HepG2 (cell line): ENCODE data around the gene RPL36. TPM values are rescaled to one million over a fixed set of nuclear protein-coding genes. Genes with fewer than 3 reads are reported as not detected.

Experiments used
- CBX2 ChIP-seq, 2 experiments: fragments of 200-600 bp in 1 of 2; sonication (generic); formaldehyde crosslinking in 1 of 2; IDR thresholded peaks; 2 replicates each; pipeline versions ENCODE4 v1.7.0 to v1.8.1; 2018 to 2022; ENCODE audit warnings: low read depth in 2 of 2, low read length in 1 of 2, mild to moderate bottlenecking in 1 of 2, missing genetic modification reagents in 1 of 2
- FOXA3 ChIP-seq: IDR thresholded peaks from 2 replicates; pipeline ENCODE4 v1.6.1; 2016; ENCODE audit warnings: missing genetic modification reagents, missing compliant biosample characterization
- GABPB1 ChIP-seq: IDR thresholded peaks from 2 replicates; pipeline ENCODE4 v1.6.1; 2016; ENCODE audit warnings: mild to moderate bottlenecking, missing genetic modification reagents, moderate library complexity, missing compliant biosample characterization
- HOXA7 ChIP-seq: sonication (generic); formaldehyde crosslinking; IDR thresholded peaks from 2 replicates; pipeline ENCODE4 v1.8.1; 2022; ENCODE audit warnings: mild to moderate bottlenecking, missing genetic modification reagents, moderate library complexity
- HOXA9 ChIP-seq: sonication (generic); formaldehyde crosslinking; IDR thresholded peaks from 2 replicates; pipeline ENCODE4 v1.8.1; 2022; ENCODE audit warnings: missing genetic modification reagents, mild to moderate bottlenecking, moderate library complexity, borderline replicate concordance
- MEIS1 ChIP-seq: sonication (generic); formaldehyde crosslinking; IDR thresholded peaks from 2 replicates; pipeline ENCODE4 v1.9.0; 2021; ENCODE audit warnings: mild to moderate bottlenecking, missing genetic modification reagents, moderate library complexity, borderline replicate concordance
- ZNF124 ChIP-seq: sonication (generic); formaldehyde crosslinking; IDR thresholded peaks from 2 replicates; pipeline ENCODE4 v1.4.0; 2020; ENCODE audit warnings: missing genetic modification reagents
- ZNF468 ChIP-seq: sonication (generic); formaldehyde crosslinking; IDR thresholded peaks from 2 replicates; pipeline ENCODE4 v1.8.0; 2022; ENCODE audit warnings: mild to moderate bottlenecking, moderate library complexity, missing genetic modification reagents
- ZNF644 ChIP-seq: IDR thresholded peaks from 2 replicates; pipeline ENCODE4 v1.6.1; 2016; ENCODE audit warnings: low read depth
- ZNF713 ChIP-seq: sonication (generic); formaldehyde crosslinking; IDR thresholded peaks from 2 replicates; pipeline ENCODE4 v1.4.0; 2020; ENCODE audit warnings: mild to moderate bottlenecking, missing genetic modification reagents
- polyA plus RNA-seq, 8 experiments: library from polyadenylated mRNA; depleted of rRNA in 3 of 8; stranded (reverse) in 7 of 8; unstranded in 1 of 8; fragments of >200 nt; fragmentation: Illumina TruSeq in 4 of 8; extraction: Trizol in 4 of 8; gene quantifications; 2 replicates each; pipeline versions ENCODE4 v1.2.1 to v1.2.3, GENCODE V29; 2011 to 2016; ENCODE audit warnings: low read depth in 4 of 8, missing spikeins in 1 of 8, mixed read lengths in 1 of 8; ENCODE audit not compliant: insufficient read depth in 1 of 8
- total RNA-seq, 5 experiments: library from RNA; depleted of rRNA; stranded (reverse); fragments of >200 nt; fragmentation: Illumina TruSeq; extraction: Trizol; gene quantifications; 2 replicates each; pipeline ENCODE4 v1.2.3, GENCODE V29; 2016; ENCODE audit warnings: low read depth in 1 of 5
- TF ChIP-seq, protein P1 (sequence below): sonication (generic); formaldehyde crosslinking; IDR thresholded peaks from 2 replicates; pipeline ENCODE4 v1.4.0; 2020; ENCODE audit warnings: missing genetic modification reagents, mild to moderate bottlenecking, borderline replicate concordance
- TF ChIP-seq, protein P2 (sequence below): sonication (generic); IDR thresholded peaks from 2 replicates; pipeline ENCODE4 v1.6.1; 2016; ENCODE audit warnings: low read depth, borderline replicate concordance
- TF ChIP-seq, protein P3 (sequence below): IDR thresholded peaks from 2 replicates; pipeline ENCODE4 v1.6.1; 2016; ENCODE audit warnings: control low read depth
- TF ChIP-seq, protein P4 (sequence below): sonication (generic); formaldehyde crosslinking; IDR thresholded peaks from 2 replicates; pipeline ENCODE4 v1.5.1; 2020; ENCODE audit warnings: mild to moderate bottlenecking, missing genetic modification reagents, borderline replicate concordance
- TF ChIP-seq, protein P5 (sequence below): sonication (generic); formaldehyde crosslinking; IDR thresholded peaks from 2 replicates; pipeline ENCODE4 v1.4.0; 2020; ENCODE audit warnings: low read depth, mild to moderate bottlenecking, missing genetic modification reagents

Gene RPL36
- total and polyA plus RNA-seq, 2 of the 13 experiments (the other 11 are each of a cell fraction or from before 2014, with no cell fraction given): 706 to 740 TPM

DNA sequence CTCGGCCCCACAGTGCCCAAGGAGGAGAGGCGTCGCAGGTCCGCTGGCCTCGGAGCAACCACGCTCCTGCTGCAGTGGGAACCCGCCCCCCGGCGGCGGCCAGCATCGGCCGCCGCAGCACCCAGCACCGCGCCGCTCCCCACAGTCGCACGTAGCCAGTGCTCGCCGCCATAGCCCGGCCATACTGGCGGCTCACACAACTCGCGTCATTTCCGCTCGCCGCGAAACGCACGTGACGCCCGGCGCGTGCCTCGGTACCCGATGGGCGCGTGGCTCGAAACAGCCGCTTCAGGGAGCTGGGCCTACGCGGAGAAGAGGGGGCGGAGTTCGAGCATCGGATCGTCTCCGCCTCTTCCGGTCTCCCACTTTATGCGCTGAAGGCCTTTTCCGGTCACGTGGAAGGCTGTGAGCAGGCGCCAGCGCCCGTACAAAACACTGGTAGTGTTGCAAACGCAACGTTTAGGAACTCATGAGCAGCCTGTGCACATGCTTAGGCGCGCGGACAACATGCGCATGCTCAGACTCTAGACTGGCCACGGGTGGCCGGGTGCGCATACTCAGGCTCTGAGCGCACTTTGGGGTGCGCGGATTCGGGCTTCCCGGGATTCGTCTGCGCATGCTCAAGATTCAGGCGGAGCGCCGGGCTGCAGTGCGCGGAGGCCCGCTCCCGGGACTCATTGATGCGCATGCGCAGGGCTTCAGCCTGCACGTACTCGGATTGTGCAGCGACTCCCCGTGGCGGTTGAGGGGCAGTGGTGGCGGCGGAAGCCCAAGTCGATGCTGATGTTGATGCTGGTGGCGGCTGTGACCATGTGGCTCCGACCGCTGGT, 30.1 kb downstream of the RPL36 start, which contains the start of the genes CATSPERD and LONP1 (continued):
- TF ChIP-seq, protein P1, sequence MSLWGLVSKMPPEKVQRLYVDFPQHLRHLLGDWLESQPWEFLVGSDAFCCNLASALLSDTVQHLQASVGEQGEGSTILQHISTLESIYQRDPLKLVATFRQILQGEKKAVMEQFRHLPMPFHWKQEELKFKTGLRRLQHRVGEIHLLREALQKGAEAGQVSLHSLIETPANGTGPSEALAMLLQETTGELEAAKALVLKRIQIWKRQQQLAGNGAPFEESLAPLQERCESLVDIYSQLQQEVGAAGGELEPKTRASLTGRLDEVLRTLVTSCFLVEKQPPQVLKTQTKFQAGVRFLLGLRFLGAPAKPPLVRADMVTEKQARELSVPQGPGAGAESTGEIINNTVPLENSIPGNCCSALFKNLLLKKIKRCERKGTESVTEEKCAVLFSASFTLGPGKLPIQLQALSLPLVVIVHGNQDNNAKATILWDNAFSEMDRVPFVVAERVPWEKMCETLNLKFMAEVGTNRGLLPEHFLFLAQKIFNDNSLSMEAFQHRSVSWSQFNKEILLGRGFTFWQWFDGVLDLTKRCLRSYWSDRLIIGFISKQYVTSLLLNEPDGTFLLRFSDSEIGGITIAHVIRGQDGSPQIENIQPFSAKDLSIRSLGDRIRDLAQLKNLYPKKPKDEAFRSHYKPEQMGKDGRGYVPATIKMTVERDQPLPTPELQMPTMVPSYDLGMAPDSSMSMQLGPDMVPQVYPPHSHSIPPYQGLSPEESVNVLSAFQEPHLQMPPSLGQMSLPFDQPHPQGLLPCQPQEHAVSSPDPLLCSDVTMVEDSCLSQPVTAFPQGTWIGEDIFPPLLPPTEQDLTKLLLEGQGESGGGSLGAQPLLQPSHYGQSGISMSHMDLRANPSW (CRISPR knock-in tag): peak; percentile 81; the same call in 1 of the 2 replicates
- TF ChIP-seq ZNF124 (CRISPR knock-in tag) (no peak; the same call in none of the 2 replicates), ZNF468 (CRISPR knock-in tag) (no peak), GABPB1 (peak; percentile 97), HOXA9 (CRISPR knock-in tag) (peak; percentile 91), CBX2 (IDR thresholded peaks at IDR 0.05; ENCODE audit: low read depth, low read length) (no peak), CBX2 (CRISPR knock-in tag; IDR thresholded peaks at IDR 0.05; ENCODE audit: low read depth) (no peak), ZNF644 (CRISPR knock-in tag) (no peak), ZNF713 (CRISPR knock-in tag) (no peak; the same call in 1 of the 2 replicates), MEIS1 (CRISPR knock-in tag) (0 out of 2 replicates have a peak, but pooled peaks have one; percentile 36), HOXA7 (0 out of 2 replicates have a peak, but pooled peaks have one; percentile 50), FOXA3 (CRISPR knock-in tag) (peak; percentile 75)
- TF ChIP-seq, protein P2, sequence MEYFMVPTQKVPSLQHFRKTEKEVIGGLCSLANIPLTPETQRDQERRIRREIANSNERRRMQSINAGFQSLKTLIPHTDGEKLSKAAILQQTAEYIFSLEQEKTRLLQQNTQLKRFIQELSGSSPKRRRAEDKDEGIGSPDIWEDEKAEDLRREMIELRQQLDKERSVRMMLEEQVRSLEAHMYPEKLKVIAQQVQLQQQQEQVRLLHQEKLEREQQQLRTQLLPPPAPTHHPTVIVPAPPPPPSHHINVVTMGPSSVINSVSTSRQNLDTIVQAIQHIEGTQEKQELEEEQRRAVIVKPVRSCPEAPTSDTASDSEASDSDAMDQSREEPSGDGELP: peak; percentile 56; the same call in 1 of the 2 replicates
- TF ChIP-seq, protein P3, sequence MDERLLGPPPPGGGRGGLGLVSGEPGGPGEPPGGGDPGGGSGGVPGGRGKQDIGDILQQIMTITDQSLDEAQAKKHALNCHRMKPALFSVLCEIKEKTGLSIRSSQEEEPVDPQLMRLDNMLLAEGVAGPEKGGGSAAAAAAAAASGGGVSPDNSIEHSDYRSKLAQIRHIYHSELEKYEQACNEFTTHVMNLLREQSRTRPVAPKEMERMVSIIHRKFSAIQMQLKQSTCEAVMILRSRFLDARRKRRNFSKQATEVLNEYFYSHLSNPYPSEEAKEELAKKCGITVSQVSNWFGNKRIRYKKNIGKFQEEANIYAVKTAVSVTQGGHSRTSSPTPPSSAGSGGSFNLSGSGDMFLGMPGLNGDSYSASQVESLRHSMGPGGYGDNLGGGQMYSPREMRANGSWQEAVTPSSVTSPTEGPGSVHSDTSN (CRISPR knock-in tag): no peak
- TF ChIP-seq, protein P4, sequence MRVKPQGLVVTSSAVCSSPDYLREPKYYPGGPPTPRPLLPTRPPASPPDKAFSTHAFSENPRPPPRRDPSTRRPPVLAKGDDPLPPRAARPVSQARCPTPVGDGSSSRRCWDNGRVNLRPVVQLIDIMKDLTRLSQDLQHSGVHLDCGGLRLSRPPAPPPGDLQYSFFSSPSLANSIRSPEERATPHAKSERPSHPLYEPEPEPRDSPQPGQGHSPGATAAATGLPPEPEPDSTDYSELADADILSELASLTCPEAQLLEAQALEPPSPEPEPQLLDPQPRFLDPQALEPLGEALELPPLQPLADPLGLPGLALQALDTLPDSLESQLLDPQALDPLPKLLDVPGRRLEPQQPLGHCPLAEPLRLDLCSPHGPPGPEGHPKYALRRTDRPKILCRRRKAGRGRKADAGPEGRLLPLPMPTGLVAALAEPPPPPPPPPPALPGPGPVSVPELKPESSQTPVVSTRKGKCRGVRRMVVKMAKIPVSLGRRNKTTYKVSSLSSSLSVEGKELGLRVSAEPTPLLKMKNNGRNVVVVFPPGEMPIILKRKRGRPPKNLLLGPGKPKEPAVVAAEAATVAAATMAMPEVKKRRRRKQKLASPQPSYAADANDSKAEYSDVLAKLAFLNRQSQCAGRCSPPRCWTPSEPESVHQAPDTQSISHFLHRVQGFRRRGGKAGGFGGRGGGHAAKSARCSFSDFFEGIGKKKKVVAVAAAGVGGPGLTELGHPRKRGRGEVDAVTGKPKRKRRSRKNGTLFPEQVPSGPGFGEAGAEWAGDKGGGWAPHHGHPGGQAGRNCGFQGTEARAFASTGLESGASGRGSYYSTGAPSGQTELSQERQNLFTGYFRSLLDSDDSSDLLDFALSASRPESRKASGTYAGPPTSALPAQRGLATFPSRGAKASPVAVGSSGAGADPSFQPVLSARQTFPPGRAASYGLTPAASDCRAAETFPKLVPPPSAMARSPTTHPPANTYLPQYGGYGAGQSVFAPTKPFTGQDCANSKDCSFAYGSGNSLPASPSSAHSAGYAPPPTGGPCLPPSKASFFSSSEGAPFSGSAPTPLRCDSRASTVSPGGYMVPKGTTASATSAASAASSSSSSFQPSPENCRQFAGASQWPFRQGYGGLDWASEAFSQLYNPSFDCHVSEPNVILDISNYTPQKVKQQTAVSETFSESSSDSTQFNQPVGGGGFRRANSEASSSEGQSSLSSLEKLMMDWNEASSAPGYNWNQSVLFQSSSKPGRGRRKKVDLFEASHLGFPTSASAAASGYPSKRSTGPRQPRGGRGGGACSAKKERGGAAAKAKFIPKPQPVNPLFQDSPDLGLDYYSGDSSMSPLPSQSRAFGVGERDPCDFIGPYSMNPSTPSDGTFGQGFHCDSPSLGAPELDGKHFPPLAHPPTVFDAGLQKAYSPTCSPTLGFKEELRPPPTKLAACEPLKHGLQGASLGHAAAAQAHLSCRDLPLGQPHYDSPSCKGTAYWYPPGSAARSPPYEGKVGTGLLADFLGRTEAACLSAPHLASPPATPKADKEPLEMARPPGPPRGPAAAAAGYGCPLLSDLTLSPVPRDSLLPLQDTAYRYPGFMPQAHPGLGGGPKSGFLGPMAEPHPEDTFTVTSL (CRISPR knock-in tag): peak; percentile 79
- TF ChIP-seq, protein P5, sequence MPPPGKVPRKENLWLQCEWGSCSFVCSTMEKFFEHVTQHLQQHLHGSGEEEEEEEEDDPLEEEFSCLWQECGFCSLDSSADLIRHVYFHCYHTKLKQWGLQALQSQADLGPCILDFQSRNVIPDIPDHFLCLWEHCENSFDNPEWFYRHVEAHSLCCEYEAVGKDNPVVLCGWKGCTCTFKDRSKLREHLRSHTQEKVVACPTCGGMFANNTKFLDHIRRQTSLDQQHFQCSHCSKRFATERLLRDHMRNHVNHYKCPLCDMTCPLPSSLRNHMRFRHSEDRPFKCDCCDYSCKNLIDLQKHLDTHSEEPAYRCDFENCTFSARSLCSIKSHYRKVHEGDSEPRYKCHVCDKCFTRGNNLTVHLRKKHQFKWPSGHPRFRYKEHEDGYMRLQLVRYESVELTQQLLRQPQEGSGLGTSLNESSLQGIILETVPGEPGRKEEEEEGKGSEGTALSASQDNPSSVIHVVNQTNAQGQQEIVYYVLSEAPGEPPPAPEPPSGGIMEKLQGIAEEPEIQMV (CRISPR knock-in tag): peak; percentile 66; the same call in 1 of the 2 replicates
